GM12878 (cell line): Measurements from ENCODE around the gene ZNF701. TPM values are rescaled to one million over a fixed set of nuclear protein-coding genes. Genes with fewer than 3 reads are reported as not detected.

Source experiments
- CHD4 ChIP-seq: fragments of 200-600 bp; sonication (generic); IDR thresholded peaks from 2 replicates; pipeline ENCODE4 v1.6.1; 2016; ENCODE audit warnings: mild to moderate bottlenecking
- HCFC1 ChIP-seq: fragments of 150-350 bp; IDR thresholded peaks from 2 replicates; pipeline ENCODE4 v1.6.1; 2014; ENCODE audit warnings: low read length
- KLF5 ChIP-seq: fragments of 450-650 bp; IDR thresholded peaks from 2 replicates; pipeline ENCODE4 v1.6.1; 2014; ENCODE audit warnings: mild to moderate bottlenecking; ENCODE audit not compliant: partially characterized antibody
- NRF1 ChIP-seq: conservative IDR thresholded peaks from 2 replicates; pipeline ENCODE4 v1.6.1; 2011; ENCODE audit warnings: mild to moderate bottlenecking, low read depth, low read length, improper control_type of control experiment
- POLR2A ChIP-seq: IDR thresholded peaks from 2 replicates; pipeline ENCODE4 v1.6.1; 2011; ENCODE audit warnings: low read depth, mild to moderate bottlenecking, low read length
- RELB ChIP-seq: fragments of 450-650 bp; IDR thresholded peaks from 2 replicates; pipeline ENCODE4 v1.6.1; 2017; ENCODE audit warnings: low read depth, mild to moderate bottlenecking, moderate library complexity
- SMARCA5 ChIP-seq: fragments of 450-650 bp; IDR thresholded peaks from 2 replicates; pipeline ENCODE4 v1.6.1; 2017; ENCODE audit warnings: mild to moderate bottlenecking
- STAT1 ChIP-seq: fragments of 450-650 bp; conservative IDR thresholded peaks from 2 replicates; pipeline ENCODE4 v1.6.1; 2014; ENCODE audit warnings: antibody characterized with exemption, mild to moderate bottlenecking
- polyA plus RNA-seq, 11 experiments: library from polyadenylated mRNA; depleted of rRNA in 4 of 11; unstranded in 6 of 11; stranded (reverse) in 5 of 11; fragments of >200 nt; fragmentation: Nextera tagmentation in 4 of 11; fragmentation: Illumina TruSeq in 1 of 11; extraction: Ambion mirVana in 4 of 11; extraction: Trizol in 1 of 11; gene quantifications; 1 replicate in 1 of 11; 2 replicates in 10 of 11; pipeline versions ENCODE4 v1.2.1 to v1.2.3, GENCODE V29; 2011 to 2016; ENCODE audit warnings: inconsistent platforms in 2 of 11, missing spikeins in 2 of 11, low read depth in 1 of 11
- total RNA-seq, 4 experiments: library from RNA; depleted of rRNA in 3 of 4; stranded (reverse); fragments of >200 nt in 3 of 4; fragmentation: Illumina TruSeq in 1 of 4; extraction: Trizol in 1 of 4; gene quantifications; 2 replicates each; pipeline versions ENCODE4 v1.2.1 to v1.2.3, GENCODE V29; 2013 to 2021
- TF ChIP-seq, protein P1 (sequence below): IDR thresholded peaks from 2 replicates; pipeline ENCODE4 v1.6.1; 2011; ENCODE audit warnings: low read depth, mild to moderate bottlenecking, low read length, moderate library complexity, borderline replicate concordance; ENCODE audit errors: extremely low read depth
- TF ChIP-seq, protein P2 (sequence below): fragments of 450-650 bp; formaldehyde crosslinking; IDR thresholded peaks from 2 replicates; pipeline ENCODE4 v1.4.0; 2022; ENCODE audit warnings: mild to moderate bottlenecking, moderate library complexity
- TF ChIP-seq, protein P3 (sequence below): IDR thresholded peaks from 2 replicates; pipeline ENCODE4 v1.6.1; 2011; ENCODE audit warnings: mild to moderate bottlenecking, low read depth, low read length, moderate library complexity; ENCODE audit not compliant: insufficient replicate concordance
- TF ChIP-seq, protein P4 (sequence below): fragments of 450-650 bp; conservative IDR thresholded peaks from 2 replicates; pipeline ENCODE4 v1.6.1; 2017; ENCODE audit warnings: mild to moderate bottlenecking, moderate library complexity

ZNF701 gene
- total and polyA plus RNA-seq, 10 of the 15 experiments (the other 5 are each of a cell fraction or from before 2014, with no cell fraction given): 3.1 to 18.1 (median 8.0) TPM

- peak; percentile 78; the same call in 1 of the 2 replicates for TF ChIP-seq RELB
- TF ChIP-seq, protein P1, sequence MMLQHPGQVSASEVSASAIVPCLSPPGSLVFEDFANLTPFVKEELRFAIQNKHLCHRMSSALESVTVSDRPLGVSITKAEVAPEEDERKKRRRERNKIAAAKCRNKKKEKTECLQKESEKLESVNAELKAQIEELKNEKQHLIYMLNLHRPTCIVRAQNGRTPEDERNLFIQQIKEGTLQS: no peak
- no peak for TF ChIP-seq CHD4
- TF ChIP-seq STAT1: 0 out of 2 replicates have a peak, but pooled peaks have one; percentile 41
- peak; percentile 36; the same call in 1 of the 2 replicates for TF ChIP-seq HCFC1
- 0 out of 2 replicates have a peak, but pooled peaks have one; percentile 41 for TF ChIP-seq SMARCA5
- TF ChIP-seq, protein P2, sequence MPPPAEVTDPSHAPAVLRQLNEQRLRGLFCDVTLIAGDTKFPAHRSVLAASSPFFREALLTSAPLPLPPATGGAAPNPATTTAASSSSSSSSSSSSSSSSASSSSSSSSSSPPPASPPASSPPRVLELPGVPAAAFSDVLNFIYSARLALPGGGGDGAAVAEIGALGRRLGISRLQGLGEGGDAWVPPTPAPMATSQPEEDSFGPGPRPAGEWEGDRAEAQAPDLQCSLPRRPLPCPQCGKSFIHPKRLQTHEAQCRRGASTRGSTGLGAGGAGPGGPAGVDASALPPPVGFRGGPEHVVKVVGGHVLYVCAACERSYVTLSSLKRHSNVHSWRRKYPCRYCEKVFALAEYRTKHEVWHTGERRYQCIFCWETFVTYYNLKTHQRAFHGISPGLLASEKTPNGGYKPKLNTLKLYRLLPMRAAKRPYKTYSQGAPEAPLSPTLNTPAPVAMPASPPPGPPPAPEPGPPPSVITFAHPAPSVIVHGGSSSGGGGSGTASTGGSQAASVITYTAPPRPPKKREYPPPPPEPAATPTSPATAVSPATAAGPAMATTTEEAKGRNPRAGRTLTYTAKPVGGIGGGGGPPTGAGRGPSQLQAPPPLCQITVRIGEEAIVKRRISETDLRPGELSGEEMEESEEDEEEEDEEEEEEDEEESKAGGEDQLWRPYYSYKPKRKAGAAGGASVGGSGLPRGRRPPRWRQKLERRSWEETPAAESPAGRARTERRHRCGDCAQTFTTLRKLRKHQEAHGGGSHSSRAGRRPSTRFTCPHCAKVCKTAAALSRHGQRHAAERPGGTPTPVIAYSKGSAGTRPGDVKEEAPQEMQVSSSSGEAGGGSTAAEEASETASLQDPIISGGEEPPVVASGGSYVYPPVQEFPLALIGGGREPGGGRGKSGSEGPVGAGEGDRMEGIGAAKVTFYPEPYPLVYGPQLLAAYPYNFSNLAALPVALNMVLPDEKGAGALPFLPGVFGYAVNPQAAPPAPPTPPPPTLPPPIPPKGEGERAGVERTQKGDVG (CRISPR knock-in tag): no peak
- TF ChIP-seq NRF1: 0 out of 2 replicates have a peak, but pooled peaks have one; percentile 27
- TF ChIP-seq KLF5: peak; percentile 35
- TF ChIP-seq, protein P3, sequence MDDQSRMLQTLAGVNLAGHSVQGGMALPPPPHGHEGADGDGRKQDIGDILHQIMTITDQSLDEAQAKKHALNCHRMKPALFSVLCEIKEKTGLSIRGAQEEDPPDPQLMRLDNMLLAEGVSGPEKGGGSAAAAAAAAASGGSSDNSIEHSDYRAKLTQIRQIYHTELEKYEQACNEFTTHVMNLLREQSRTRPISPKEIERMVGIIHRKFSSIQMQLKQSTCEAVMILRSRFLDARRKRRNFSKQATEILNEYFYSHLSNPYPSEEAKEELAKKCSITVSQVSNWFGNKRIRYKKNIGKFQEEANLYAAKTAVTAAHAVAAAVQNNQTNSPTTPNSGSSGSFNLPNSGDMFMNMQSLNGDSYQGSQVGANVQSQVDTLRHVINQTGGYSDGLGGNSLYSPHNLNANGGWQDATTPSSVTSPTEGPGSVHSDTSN: peak; percentile 39
- TF ChIP-seq, protein P4, sequence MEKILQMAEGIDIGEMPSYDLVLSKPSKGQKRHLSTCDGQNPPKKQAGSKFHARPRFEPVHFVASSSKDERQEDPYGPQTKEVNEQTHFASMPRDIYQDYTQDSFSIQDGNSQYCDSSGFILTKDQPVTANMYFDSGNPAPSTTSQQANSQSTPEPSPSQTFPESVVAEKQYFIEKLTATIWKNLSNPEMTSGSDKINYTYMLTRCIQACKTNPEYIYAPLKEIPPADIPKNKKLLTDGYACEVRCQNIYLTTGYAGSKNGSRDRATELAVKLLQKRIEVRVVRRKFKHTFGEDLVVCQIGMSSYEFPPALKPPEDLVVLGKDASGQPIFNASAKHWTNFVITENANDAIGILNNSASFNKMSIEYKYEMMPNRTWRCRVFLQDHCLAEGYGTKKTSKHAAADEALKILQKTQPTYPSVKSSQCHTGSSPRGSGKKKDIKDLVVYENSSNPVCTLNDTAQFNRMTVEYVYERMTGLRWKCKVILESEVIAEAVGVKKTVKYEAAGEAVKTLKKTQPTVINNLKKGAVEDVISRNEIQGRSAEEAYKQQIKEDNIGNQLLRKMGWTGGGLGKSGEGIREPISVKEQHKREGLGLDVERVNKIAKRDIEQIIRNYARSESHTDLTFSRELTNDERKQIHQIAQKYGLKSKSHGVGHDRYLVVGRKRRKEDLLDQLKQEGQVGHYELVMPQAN: peak; percentile 79
- peak; percentile 74 for TF ChIP-seq POLR2A
These were observed 42.7 kb upstream of the ZNF701 start, which contains the start of gene ZNF808 (continued) for GRCh38 chr19:52527134-52527955.
